Neural cell (in vitro differentiated cells): ENCODE results near the gene ADCY4. TPM values are rescaled to one million over a fixed set of nuclear protein-coding genes. Genes with fewer than 3 reads are reported as not detected.

Source experiments
- H2AFZ ChIP-seq: fragments of 200-600, 300-800 bp; sonication (generic), shearing (Covaris generic); 2 replicates; pipeline ENCODE4 v1.6.0; 2014; ENCODE audit warnings: low read depth, mild to moderate bottlenecking, antibody characterized with exemption, low read length, moderate library complexity
- H3F3A ChIP-seq: fragments of 200-600 bp; shearing (Covaris generic); 2 replicates; pipeline ENCODE4 v1.6.1; 2016; ENCODE audit warnings: mild to moderate bottlenecking, moderate library complexity, mixed read lengths, antibody characterized with exemption, low read length; ENCODE audit not compliant: insufficient read depth, poor library complexity, severe bottlenecking
- H3K27ac ChIP-seq: fragments of 200-600, 300-800 bp; sonication (generic), shearing (Covaris generic); 2 replicates; pipeline ENCODE4 v1.5.1; 2014; ENCODE audit warnings: mild to moderate bottlenecking, low read length, moderate library complexity
- H3K27me3 ChIP-seq: fragments of 300-800, 200-600 bp; sonication (generic), shearing (Covaris generic); 2 replicates; pipeline ENCODE4 v1.6.0; 2014; ENCODE audit warnings: mild to moderate bottlenecking, low read depth, low read length, moderate library complexity; ENCODE audit not compliant: insufficient read depth
- H3K36me3 ChIP-seq: fragments of 300-800, 200-600 bp; sonication (generic), shearing (Covaris generic); 2 replicates; pipeline ENCODE4 v1.5.1; 2014; ENCODE audit warnings: mild to moderate bottlenecking, antibody characterized with exemption, low read length, moderate library complexity; ENCODE audit not compliant: insufficient read depth
- H3K4me2 ChIP-seq: fragments of 300-800, 200-600 bp; sonication (generic), shearing (Covaris generic); 2 replicates; pipeline ENCODE4 v1.6.0; 2014; ENCODE audit warnings: mild to moderate bottlenecking, low read length
- H3K4me3 ChIP-seq: fragments of 300-800, 200-600 bp; sonication (generic), shearing (Covaris generic); 2 replicates; pipeline ENCODE4 v1.5.1; 2014; ENCODE audit warnings: mild to moderate bottlenecking, low read length, moderate library complexity
- H3K79me2 ChIP-seq: fragments of 200-600 bp; shearing (Covaris generic); replicated peaks from 2 replicates; pipeline ENCODE4 v1.6.0; 2014; ENCODE audit warnings: mild to moderate bottlenecking, low read length, moderate library complexity; ENCODE audit not compliant: insufficient read depth
- H3K9ac ChIP-seq: fragments of 300-800, 200-600 bp; sonication (generic), shearing (Covaris generic); 2 replicates; pipeline ENCODE4 v1.6.1; 2016; ENCODE audit warnings: mild to moderate bottlenecking, low read length, mixed read lengths
- H3K9me2 ChIP-seq: fragments of 200-600 bp; shearing (Covaris generic); 2 replicates; pipeline ENCODE4 v1.6.1; 2016; ENCODE audit warnings: mild to moderate bottlenecking, low read length, mixed read lengths; ENCODE audit not compliant: insufficient read depth
- H3K9me3 ChIP-seq: fragments of 200-600, 300-800 bp; sonication (generic), shearing (Covaris generic); 2 replicates; pipeline ENCODE4 v1.6.1; 2016; ENCODE audit warnings: mild to moderate bottlenecking, mixed run types, low read length, moderate library complexity, mixed read lengths
- H4K20me1 ChIP-seq: fragments of 200-600 bp; shearing (Covaris generic); 2 replicates; pipeline ENCODE4 v1.6.1; 2016; ENCODE audit warnings: mild to moderate bottlenecking, mixed run types; ENCODE audit not compliant: insufficient read depth
- EP300 ChIP-seq: fragments of 450-650 bp; conservative IDR thresholded peaks from 2 replicates; pipeline ENCODE4 v1.6.1; 2014; ENCODE audit warnings: antibody characterized with exemption, mild to moderate bottlenecking, moderate library complexity; ENCODE audit not compliant: poor library complexity, severe bottlenecking
- EZH2 ChIP-seq: fragments of 200-600, 300-800 bp; shearing (Covaris generic), sonication (generic); IDR thresholded peaks from 2 replicates; pipeline ENCODE4 v1.6.1; 2014; ENCODE audit warnings: antibody characterized with exemption, low read length, borderline replicate concordance, mild to moderate bottlenecking; ENCODE audit not compliant: insufficient read depth, poor library complexity, severe bottlenecking
- MXI1 ChIP-seq: fragments of 450-650 bp; conservative IDR thresholded peaks from 2 replicates; pipeline ENCODE4 v1.6.1; 2014; ENCODE audit warnings: antibody characterized with exemption, mild to moderate bottlenecking; ENCODE audit not compliant: poor library complexity, severe bottlenecking
- POLR2AphosphoS5 ChIP-seq: IDR thresholded peaks from 2 replicates; pipeline ENCODE4 v1.6.1; 2012
- RAD21 ChIP-seq: fragments of 450-650 bp; conservative IDR thresholded peaks from 2 replicates; pipeline ENCODE4 v1.6.1; 2014; ENCODE audit warnings: antibody characterized with exemption, mild to moderate bottlenecking, moderate library complexity
- REST ChIP-seq: IDR thresholded peaks from 2 replicates; pipeline ENCODE4 v1.6.1; 2012; ENCODE audit warnings: borderline replicate concordance
- SMC3 ChIP-seq: fragments of 450-650 bp; conservative IDR thresholded peaks from 2 replicates; pipeline ENCODE4 v1.6.1; 2014; ENCODE audit warnings: antibody characterized with exemption, mild to moderate bottlenecking, moderate library complexity; ENCODE audit not compliant: poor library complexity
- TAF1 ChIP-seq: IDR thresholded peaks from 2 replicates; pipeline ENCODE4 v1.6.1; 2012; ENCODE audit warnings: low read depth
- polyA plus RNA-seq: library from polyadenylated mRNA; depleted of rRNA; stranded (reverse); fragments of >200 nt; gene quantifications from 2 replicates; pipeline ENCODE4 v1.2.3, GENCODE V29; 2014
- TF ChIP-seq, protein P1 (sequence below): fragments of 450-650 bp; IDR thresholded peaks from 2 replicates; pipeline ENCODE4 v1.5.1; 2014; ENCODE audit warnings: antibody characterized with exemption, mild to moderate bottlenecking, moderate library complexity; ENCODE audit not compliant: poor library complexity, severe bottlenecking

Gene ADCY4
- polyA plus RNA-seq, 1 donor from 2014 or later, result not detected

DNA sequence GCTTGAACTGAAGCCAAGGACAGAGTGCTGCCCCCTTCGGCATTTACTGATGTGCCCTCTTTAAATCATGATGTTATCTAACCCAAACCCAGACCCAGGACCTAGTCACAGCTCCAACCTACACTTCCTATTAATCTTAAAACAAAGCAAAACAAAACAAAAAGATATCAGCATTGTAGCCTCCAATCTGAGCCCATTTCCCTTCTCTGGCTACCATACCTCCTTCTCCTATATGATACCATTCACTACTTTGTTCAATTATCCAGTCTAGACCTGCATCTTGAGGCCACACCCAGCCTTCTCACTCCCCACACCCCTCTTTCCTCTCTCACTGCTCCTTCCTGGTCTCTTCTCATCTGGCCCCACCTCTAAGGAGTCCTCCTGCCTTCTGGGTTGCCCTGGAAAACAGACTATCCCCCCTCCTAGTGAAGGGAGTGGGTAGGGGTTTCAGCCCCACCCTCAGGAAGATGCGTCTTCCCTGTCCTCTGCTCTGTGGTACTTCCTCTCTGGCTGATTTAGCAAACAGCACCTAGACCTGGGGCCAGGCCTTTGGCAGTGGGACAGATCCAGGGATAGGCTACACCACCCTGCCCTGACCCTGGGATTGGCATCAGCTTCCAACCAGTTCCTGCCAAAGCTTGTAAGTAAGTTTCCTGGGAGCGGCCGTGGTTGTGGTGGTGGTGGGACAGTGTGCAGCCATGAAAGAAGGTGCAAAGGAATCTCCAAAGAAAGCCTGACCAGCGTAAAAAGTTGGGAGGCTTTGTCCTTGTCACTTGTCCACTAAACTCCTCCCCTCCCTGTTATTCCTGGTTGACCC, 20.3 kb downstream of the ADCY4 start:
- Histone ChIP-seq H4K20me1 (no peaks in the 10 kb centered on the region), H3K36me3 (no peaks in the 10 kb centered on the region), H3K9ac (no peak overlapping the region), H3K4me2 (no peak overlapping the region), H3K4me3 (no peak overlapping the region), H2AFZ (no peak overlapping the region), H3K9me2 (no peaks in the 10 kb centered on the region), H3K27ac (no peak overlapping the region), H3K79me2 (no peaks in the 10 kb centered on the region), H3K9me3 (no peaks in the 10 kb centered on the region), H3K27me3 (peaks cover 7% of the 10 kb centered on the region), H3F3A (no peaks in the 10 kb centered on the region)
- no peak for TF ChIP-seq RAD21
- no peak for TF ChIP-seq REST
- no peak for TF ChIP-seq MXI1
- no peak for TF ChIP-seq POLR2AphosphoS5
- no peak for TF ChIP-seq EZH2
- TF ChIP-seq, protein P1, sequence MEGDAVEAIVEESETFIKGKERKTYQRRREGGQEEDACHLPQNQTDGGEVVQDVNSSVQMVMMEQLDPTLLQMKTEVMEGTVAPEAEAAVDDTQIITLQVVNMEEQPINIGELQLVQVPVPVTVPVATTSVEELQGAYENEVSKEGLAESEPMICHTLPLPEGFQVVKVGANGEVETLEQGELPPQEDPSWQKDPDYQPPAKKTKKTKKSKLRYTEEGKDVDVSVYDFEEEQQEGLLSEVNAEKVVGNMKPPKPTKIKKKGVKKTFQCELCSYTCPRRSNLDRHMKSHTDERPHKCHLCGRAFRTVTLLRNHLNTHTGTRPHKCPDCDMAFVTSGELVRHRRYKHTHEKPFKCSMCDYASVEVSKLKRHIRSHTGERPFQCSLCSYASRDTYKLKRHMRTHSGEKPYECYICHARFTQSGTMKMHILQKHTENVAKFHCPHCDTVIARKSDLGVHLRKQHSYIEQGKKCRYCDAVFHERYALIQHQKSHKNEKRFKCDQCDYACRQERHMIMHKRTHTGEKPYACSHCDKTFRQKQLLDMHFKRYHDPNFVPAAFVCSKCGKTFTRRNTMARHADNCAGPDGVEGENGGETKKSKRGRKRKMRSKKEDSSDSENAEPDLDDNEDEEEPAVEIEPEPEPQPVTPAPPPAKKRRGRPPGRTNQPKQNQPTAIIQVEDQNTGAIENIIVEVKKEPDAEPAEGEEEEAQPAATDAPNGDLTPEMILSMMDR, result no peak
- TF ChIP-seq SMC3, result no peak
- TF ChIP-seq EP300, result no peak
- no peak for TF ChIP-seq TAF1

GRCh38 chr14:24313913-24314312, 21.0 kb downstream of the ADCY4 start:
- H3K4me2 ChIP-seq, result no peak overlapping the region
- no peak overlapping the region for H3K27ac ChIP-seq
- H3K9ac ChIP-seq, result no peak overlapping the region
- no peak overlapping the region for H2AFZ ChIP-seq
- no peaks in the 10 kb centered on the region for H3F3A ChIP-seq
- H3K36me3 ChIP-seq, result no peaks in the 10 kb centered on the region
- no peaks in the 10 kb centered on the region for H4K20me1 ChIP-seq
- no peaks in the 10 kb centered on the region for H3K79me2 ChIP-seq
- H3K4me3 ChIP-seq, result no peak overlapping the region
- H3K9me2 ChIP-seq, result no peaks in the 10 kb centered on the region
- H3K27me3 ChIP-seq, result peaks cover under 1% of the 10 kb centered on the region
- no peaks in the 10 kb centered on the region for H3K9me3 ChIP-seq
- no peak for TF ChIP-seq SMC3
- no peak for TF ChIP-seq EZH2
- TF ChIP-seq RAD21, result no peak
- TF ChIP-seq EP300, result no peak
- no peak for TF ChIP-seq POLR2AphosphoS5
